Measurements from ENCODE around the gene CBLN3.

The CBLN3 gene

GRCh38 chr14:24425704-24426103, 3.8 kb downstream of the CBLN3 start:
- DNase-seq: peak in 1 of 14 donors; percentile 32

GRCh38 chr14:24422694-24423601, 6.5 kb downstream of the CBLN3 start:
- no peak for DNase-seq

GRCh38 chr14:24422261-24422660, 7.2 kb downstream of the CBLN3 start:
- DNase-seq: no peak

GRCh38 chr14:24418492-24418873, 11.0 kb downstream of the CBLN3 start:
- peak in 1 of 14 donors; percentile 45 for DNase-seq

- no peak for DNase-seq
Observed at GRCh38 chr14:24417832-24418491, 11.5 kb downstream of the CBLN3 start.

- DNase-seq: no peak
Observed at GRCh38 chr14:24416932-24417619, 12.4 kb downstream of the CBLN3 start.

- DNase-seq: no peak
Observed at GRCh38 chr14:24416254-24416931, 13.1 kb downstream of the CBLN3 start.

- no peak for DNase-seq
Observed at GRCh38 chr14:24415421-24416253, 13.8 kb downstream of the CBLN3 start.

GRCh38 chr14:24414732-24415420, 14.6 kb downstream of the CBLN3 start:
- DNase-seq: no peak

- DNase-seq: no peak
Observed at GRCh38 chr14:24414077-24414476, 15.4 kb downstream of the CBLN3 start.

- peak in 1 of 14 donors; percentile 21 for DNase-seq
Observed at GRCh38 chr14:24411443-24412389, 17.8 kb downstream of the CBLN3 start.

GRCh38 chr14:24409956-24410355, 19.5 kb downstream of the CBLN3 start:
- no peak for DNase-seq

- no peak for DNase-seq
Observed at GRCh38 chr14:24409192-24409591, 20.3 kb downstream of the CBLN3 start.

- DNase-seq: no peak
Observed at GRCh38 chr14:24408764-24409163, 20.7 kb downstream of the CBLN3 start.

- DNase-seq: no peak
Observed at GRCh38 chr14:24407608-24408325, 21.7 kb downstream of the CBLN3 start.

- DNase-seq: no peak
Observed at GRCh38 chr14:24406416-24406815, 23.1 kb downstream of the CBLN3 start.

- DNase-seq: no peak
Observed at GRCh38 chr14:24404814-24405213, 24.7 kb downstream of the CBLN3 start.

GRCh38 chr14:24403294-24403998, 26.0 kb downstream of the CBLN3 start:
- DNase-seq: peak in 1 of 14 donors; percentile 61
